HuH-7 (cell line): Measurements from ENCODE around the gene LRRC8C.

Source experiments
- DNase-seq: peaks from one replicate; pipeline ENCODE4 v3.0.0; 2011; ENCODE audit warnings: low spot score

Gene LRRC8C

DNA sequence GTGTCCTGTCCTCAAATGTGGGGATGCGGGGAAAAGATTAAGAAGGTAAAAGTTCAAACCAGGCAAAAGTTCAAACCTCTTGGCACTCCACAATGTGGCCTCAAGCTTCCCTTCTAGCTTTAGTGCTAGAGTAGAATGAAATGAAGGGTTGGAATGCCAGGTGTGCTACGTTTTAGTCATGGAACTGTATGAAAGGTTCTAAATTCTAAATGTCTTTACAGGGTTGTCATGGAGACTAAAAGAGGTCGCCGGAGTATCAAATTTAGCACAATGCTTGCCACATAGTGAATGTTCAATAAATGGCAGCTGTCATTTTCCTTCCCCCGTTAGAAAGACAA lies 130.7 kb downstream of the LRRC8C start:
- DNase-seq = no peak

DNA sequence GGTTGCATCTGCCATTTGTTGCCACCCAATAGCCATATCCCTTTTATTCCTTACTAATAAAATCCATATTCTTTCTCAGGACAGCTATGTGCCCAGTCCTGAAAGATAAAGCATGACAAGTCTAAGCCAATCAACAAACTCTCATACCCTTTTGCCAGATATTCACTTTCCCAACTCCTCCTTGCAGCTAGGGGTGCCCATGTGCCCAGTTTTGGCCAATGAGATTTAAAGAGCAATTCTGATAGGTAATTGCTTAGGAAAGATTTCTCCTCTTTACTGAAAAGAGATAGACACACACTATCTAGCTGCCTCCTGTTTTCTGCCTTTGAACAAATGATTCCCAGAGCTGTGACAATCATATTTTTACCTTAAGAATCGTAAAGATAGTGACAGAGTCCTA lies 132.9 kb downstream of the LRRC8C start:
- DNase-seq = no peak

DNA sequence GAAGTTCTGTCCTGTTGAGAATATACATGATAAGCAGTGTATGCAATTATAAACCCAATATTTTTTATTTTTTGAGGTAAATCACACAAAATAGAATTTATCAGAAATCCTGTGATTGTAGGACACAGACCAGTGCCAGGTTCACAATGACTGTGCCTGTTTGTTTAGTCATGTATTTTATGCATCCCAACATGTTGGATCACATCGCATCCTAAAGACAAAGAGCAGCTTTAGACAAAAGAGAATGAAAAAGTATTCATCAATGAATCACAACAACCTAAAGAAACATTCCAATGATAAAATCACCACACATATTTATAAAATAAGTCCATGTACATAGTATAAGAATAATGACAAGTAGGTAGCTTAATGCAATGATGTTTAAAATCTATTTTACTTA lies 134.7 kb downstream of the LRRC8C start:
- no peak for DNase-seq
